Naive thymus-derived CD4-positive, alpha-beta T cell (primary cell): Measurements from ENCODE around the gene PKP1. TPM values are rescaled to one million over a fixed set of nuclear protein-coding genes. Genes with fewer than 3 reads are reported as not detected.

Source experiments
- ATAC-seq: fragments of 150-1000 bp; cut with Tn5 transposase; 2 replicates; pipeline ENCODE4 v1.10.0; 2021; ENCODE audit warnings: mild to moderate bottlenecking, moderate library complexity
- CTCF ChIA-PET: fragments of 350-600 bp; sonication (Branson Sonifier 250); formaldehyde crosslinking; loops from one replicate; lab custom pipeline; 2021; ENCODE audit warnings: antibody characterized with exemption; lab: Charles Lee
- POLR2A ChIA-PET: fragments of 350-600 bp; sonication (Branson Sonifier 250); formaldehyde crosslinking; loops from one replicate; lab custom pipeline; 2021; ENCODE audit warnings: antibody characterized with exemption, inconsistent platforms; lab: Charles Lee
- DNase-seq, 9 donors: peaks; one replicate each; pipeline versions ENCODE4 v3.0.0 to v3.0.0-alpha.2; 2020 to 2022; ENCODE audit warnings: mixed read lengths in 1 of 9
- H3K27ac ChIP-seq: one replicate; pipeline ENCODE4 v1.7.0; 2013; ENCODE audit warnings: mild to moderate bottlenecking, low read depth, low read length, moderate library complexity
- H3K27me3 ChIP-seq, 2 donors: one replicate each; pipeline ENCODE4 v1.7.0; 2013; ENCODE audit warnings: low read length in 2 of 2, mild to moderate bottlenecking in 2 of 2, moderate library complexity in 2 of 2; ENCODE audit not compliant: control insufficient read depth in 2 of 2, insufficient read depth in 2 of 2
- H3K36me3 ChIP-seq, 3 experiments: 1 replicate in 2 of 3; 2 replicates in 1 of 3; pipeline ENCODE4 v1.7.0; 2013; ENCODE audit warnings: low read length in 3 of 3, mild to moderate bottlenecking in 3 of 3, moderate library complexity in 1 of 3; ENCODE audit not compliant: insufficient read depth in 3 of 3, control insufficient read depth in 2 of 3
- H3K4me1 ChIP-seq, 2 donors: one replicate each; pipeline ENCODE4 v1.7.0; 2013; ENCODE audit warnings: low read length in 2 of 2, mild to moderate bottlenecking in 2 of 2, moderate library complexity in 1 of 2; ENCODE audit not compliant: control insufficient read depth in 2 of 2, insufficient read depth in 2 of 2
- H3K4me3 ChIP-seq: 2 replicates; pipeline ENCODE4 v1.7.0; 2013; ENCODE audit warnings: mild to moderate bottlenecking, low read length
- H3K9me3 ChIP-seq, 3 experiments: 1 replicate in 2 of 3; 2 replicates in 1 of 3; pipeline ENCODE4 v1.7.0; 2013; ENCODE audit warnings: low read length in 3 of 3; ENCODE audit not compliant: control insufficient read depth in 2 of 3
- H3K27ac Mint-ChIP-seq, 9 donors: one replicate each; pipeline ENCODE4 v1.8.0; 2020 to 2022; ENCODE audit warnings: mixed read lengths in 9 of 9, mild to moderate bottlenecking in 8 of 9, moderate library complexity in 5 of 9, inconsistent platforms in 2 of 9
- H3K27me3 Mint-ChIP-seq, 5 donors: one replicate each; pipeline ENCODE4 v1.8.0; 2021 to 2022; ENCODE audit warnings: mixed read lengths in 5 of 5, mild to moderate bottlenecking in 1 of 5
- H3K36me3 Mint-ChIP-seq, 5 donors: one replicate each; pipeline ENCODE4 v1.8.0; 2020 to 2022; ENCODE audit warnings: mixed read lengths in 5 of 5, mild to moderate bottlenecking in 3 of 5, inconsistent platforms in 1 of 5
- H3K4me1 Mint-ChIP-seq, 7 donors: one replicate each; pipeline ENCODE4 v1.8.0; 2020 to 2022; ENCODE audit warnings: mixed read lengths in 7 of 7, mild to moderate bottlenecking in 3 of 7, inconsistent platforms in 1 of 7
- H3K4me3 Mint-ChIP-seq, 10 donors: one replicate each; pipeline ENCODE4 v1.8.0; 2020 to 2022; ENCODE audit warnings: mild to moderate bottlenecking in 10 of 10, mixed read lengths in 10 of 10, moderate library complexity in 6 of 10, inconsistent platforms in 2 of 10
- H3K9me3 Mint-ChIP-seq, 11 donors: one replicate each; pipeline ENCODE4 v1.8.0; 2020 to 2022; ENCODE audit warnings: mixed read lengths in 11 of 11, mild to moderate bottlenecking in 4 of 11, inconsistent platforms in 1 of 11, moderate library complexity in 1 of 11
- intact Hi-C, 2 donors: fragments of 100-400 bp; cut with micrococcal nuclease; formaldehyde crosslinking; loops; one replicate each; pipeline ENCODE4 v1.15.1; 2023
- polyA plus RNA-seq, 2 donors: library from polyadenylated mRNA; unstranded; fragments of 300-500 nt; fragmentation: Illumina TruSeq; gene quantifications; one replicate each; pipeline ENCODE4 v1.2.3, GENCODE V29; 2021
- total RNA-seq, 6 experiments: library from RNA in 5 of 6; stranded (reverse) in 5 of 6; gene quantifications; 1 replicate in 5 of 6; 2 replicates in 1 of 6; pipeline ENCODE4 v1.2.3 and lab custom pipeline; 2021 to 2026

PKP1 gene
- total and polyA plus RNA-seq, 7 experiments from 2014 or later: not detected

DNA sequence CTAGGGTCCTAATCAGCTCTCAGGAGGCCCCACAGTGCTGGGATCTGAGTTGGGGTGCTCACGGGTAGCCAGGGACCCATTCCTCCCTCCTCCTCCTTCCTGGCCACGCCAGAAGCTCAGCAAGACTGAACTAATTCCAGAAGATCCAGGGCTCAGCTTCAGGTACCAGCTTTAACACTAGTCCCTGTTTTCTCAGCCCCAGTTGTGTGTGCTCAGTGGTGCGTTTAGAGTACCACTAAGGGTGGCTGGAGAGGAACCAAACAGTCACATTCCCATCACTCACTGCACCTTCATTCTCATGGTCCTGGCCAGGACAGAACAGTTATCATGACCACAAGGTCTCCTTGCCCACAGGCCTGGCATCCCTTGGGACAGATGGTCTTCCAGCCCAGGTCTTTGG lies 20.8 kb downstream of the PKP1 start:
- DNase-seq: no peak
- CTCF ChIA-PET: no interaction called here

GRCh38 chr1:201305815-201306214 lies 22.5 kb downstream of the PKP1 start:
- Mint-ChIP-seq H3K27me3 (peaks cover 18 to 31% (median 20%) of the 10 kb centered on the region in 5 donors), H3K9me3 (peaks cover 0 to 2% (median 0%) of the 10 kb centered on the region in 11 donors), H3K4me3 (no peak overlapping the region), H3K4me1 (peaks cover 0 to 5% (median 0%) of the 10 kb centered on the region in 7 donors), H3K36me3 (no peaks in the 10 kb centered on the region), H3K27ac (no peak overlapping the region)
- DNase-seq (no peak), ATAC-seq (no peak)
- intact Hi-C loops: no loop called here
- H3K27me3 ChIP-seq: peaks cover 0 to 3% of the 10 kb centered on the region in 2 donors
- no peaks in the 10 kb centered on the region for H3K36me3 ChIP-seq
- H3K27ac ChIP-seq: no peak overlapping the region
- POLR2A ChIA-PET: no interaction called here
- no peaks in the 10 kb centered on the region for H3K4me1 ChIP-seq
- no peaks in the 10 kb centered on the region for H3K9me3 ChIP-seq
- CTCF ChIA-PET: interaction anchor here (0.6 kb wide), 1 partner anchor 191 kb away, joined by 5 read pairs; no protein-coding TSS in a partner anchor
- no peak overlapping the region for H3K4me3 ChIP-seq

More for the DNA sequence above, 20.8 kb downstream of the PKP1 start:
- Histone ChIP-seq H3K36me3 (no peaks in the 10 kb centered on the region), H3K4me3 (no peak overlapping the region), H3K9me3 (no peaks in the 10 kb centered on the region), H3K27me3 (no peaks in the 10 kb centered on the region), H3K27ac (no peak overlapping the region), H3K4me1 (no peaks in the 10 kb centered on the region)
- no peak overlapping the region for H3K4me3 Mint-ChIP-seq
- intact Hi-C loops: no loop called here
- no peaks in the 10 kb centered on the region for H3K4me1 Mint-ChIP-seq
- peaks cover 7 to 29% (median 10%) of the 10 kb centered on the region in 5 donors for H3K27me3 Mint-ChIP-seq
- H3K36me3 Mint-ChIP-seq: no peaks in the 10 kb centered on the region
- H3K27ac Mint-ChIP-seq: no peak overlapping the region
- POLR2A ChIA-PET: no interaction called here
- ATAC-seq: no peak
- H3K9me3 Mint-ChIP-seq: peaks cover 0 to 2% (median 0%) of the 10 kb centered on the region in 11 donors

DNA sequence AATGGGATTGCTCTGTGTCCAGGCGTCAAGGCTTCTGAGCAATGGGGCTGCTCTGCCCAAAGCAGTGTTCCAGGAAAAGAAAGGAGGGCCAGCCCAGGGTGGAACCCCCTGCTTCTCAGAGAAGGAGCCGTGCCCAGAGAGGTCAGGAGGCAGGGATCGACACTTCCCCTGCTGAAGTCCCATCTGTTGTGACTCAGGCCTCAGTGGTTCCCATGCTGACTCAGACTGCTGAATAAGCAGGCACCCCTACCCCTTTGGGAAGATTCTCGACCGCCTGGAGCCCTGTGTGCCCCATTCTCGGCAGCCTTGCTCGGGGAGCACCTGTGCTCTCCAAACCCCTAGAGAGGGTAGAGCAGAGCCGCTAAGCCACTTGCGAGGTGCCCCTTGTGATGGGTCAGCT lies 23.9 kb downstream of the PKP1 start:
- peaks cover 0 to 3% of the 10 kb centered on the region in 2 donors for H3K27me3 ChIP-seq
- intact Hi-C loops: no loop called here
- no peaks in the 10 kb centered on the region for H3K9me3 ChIP-seq
- Mint-ChIP-seq H3K4me3 (no peak overlapping the region), H3K27ac (no peak overlapping the region), H3K27me3 (peaks cover 14 to 33% (median 20%) of the 10 kb centered on the region in 5 donors), H3K4me1 (peaks cover 0 to 5% (median 0%) of the 10 kb centered on the region in 7 donors), H3K9me3 (peaks cover 0 to 2% (median 0%) of the 10 kb centered on the region in 11 donors), H3K36me3 (no peaks in the 10 kb centered on the region)
- H3K4me1 ChIP-seq: no peaks in the 10 kb centered on the region
- no peak for DNase-seq
- ATAC-seq: no peak
- POLR2A ChIA-PET: no interaction called here
- H3K4me3 ChIP-seq: no peak overlapping the region
- H3K36me3 ChIP-seq: no peaks in the 10 kb centered on the region
- no peak overlapping the region for H3K27ac ChIP-seq
- CTCF ChIA-PET: no interaction called here

- Mint-ChIP-seq H3K4me1 (peaks cover 0 to 5% (median 0%) of the 10 kb centered on the region in 7 donors), H3K36me3 (no peaks in the 10 kb centered on the region), H3K4me3 (no peak overlapping the region), H3K9me3 (peaks cover 0 to 2% (median 0%) of the 10 kb centered on the region in 11 donors), H3K27ac (peak overlapping the region in 1 of 9 donors; percentile 46), H3K27me3 (peaks cover 11 to 29% (median 20%) of the 10 kb centered on the region in 5 donors)
- no peak overlapping the region for H3K4me3 ChIP-seq
- CTCF ChIA-PET: no interaction called here
- H3K27ac ChIP-seq: no peak overlapping the region
- no peaks in the 10 kb centered on the region for H3K36me3 ChIP-seq
- H3K4me1 ChIP-seq: no peaks in the 10 kb centered on the region
- intact Hi-C loops: no loop called here
- POLR2A ChIA-PET: interaction anchor here (0.6 kb wide), 1 partner anchor 95 kb away, joined by 3 read pairs; no protein-coding TSS in a partner anchor
- no peaks in the 10 kb centered on the region for H3K9me3 ChIP-seq
- DNase-seq (no peak), ATAC-seq (no peak)
- peaks cover 0 to 3% of the 10 kb centered on the region in 2 donors for H3K27me3 ChIP-seq
These were observed 24.6 kb downstream of the PKP1 start for GRCh38 chr1:201307760-201308499.

DNA sequence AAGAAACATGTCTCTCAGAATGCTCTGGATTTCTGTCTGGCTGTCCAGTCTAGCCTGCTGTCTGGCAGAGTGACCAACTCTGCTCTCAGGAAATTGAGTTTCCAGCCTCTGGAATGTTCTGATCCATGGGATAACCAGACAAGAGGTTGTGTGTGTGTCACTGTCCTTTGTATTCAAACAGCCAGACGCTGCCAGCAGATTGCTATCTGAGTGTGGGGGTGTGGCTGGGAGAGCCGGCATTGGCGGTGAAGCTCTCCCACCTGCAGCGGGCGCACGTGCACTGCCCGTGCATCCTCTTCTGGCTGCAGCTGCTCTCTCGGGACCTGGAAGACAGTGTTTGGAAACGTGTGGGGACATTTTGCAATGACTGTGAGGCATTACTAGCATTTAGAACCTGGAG lies 26.1 kb downstream of the PKP1 start:
- H3K9me3 Mint-ChIP-seq: no peaks in the 10 kb centered on the region
- Histone ChIP-seq H3K36me3 (no peaks in the 10 kb centered on the region), H3K4me1 (no peaks in the 10 kb centered on the region), H3K27me3 (peaks cover 0 to 3% of the 10 kb centered on the region in 2 donors), H3K27ac (no peak overlapping the region), H3K9me3 (no peaks in the 10 kb centered on the region), H3K4me3 (no peak overlapping the region)
- POLR2A ChIA-PET: no interaction called here
- H3K27me3 Mint-ChIP-seq: peaks cover 11 to 30% (median 20%) of the 10 kb centered on the region in 5 donors
- no peak for ATAC-seq
- H3K27ac Mint-ChIP-seq: peak overlapping the region in 1 of 9 donors; percentile 56
- CTCF ChIA-PET: no interaction called here
- H3K4me1 Mint-ChIP-seq: peaks cover 0 to 5% (median 0%) of the 10 kb centered on the region in 7 donors
- no peak overlapping the region for H3K4me3 Mint-ChIP-seq
- no peak for DNase-seq
- H3K36me3 Mint-ChIP-seq: no peaks in the 10 kb centered on the region
- intact Hi-C loops: no loop called here

GRCh38 chr1:201310251-201310985 lies 27.1 kb downstream of the PKP1 start:
- ChIA-PET POLR2A (no interaction called here), CTCF (no interaction called here)
- intact Hi-C loops: no loop called here
- Histone ChIP-seq H3K27ac (no peak overlapping the region), H3K27me3 (peaks cover 0 to 3% of the 10 kb centered on the region in 2 donors), H3K9me3 (no peaks in the 10 kb centered on the region), H3K4me3 (no peak overlapping the region), H3K4me1 (no peaks in the 10 kb centered on the region), H3K36me3 (no peaks in the 10 kb centered on the region)
- Mint-ChIP-seq H3K9me3 (no peaks in the 10 kb centered on the region), H3K4me3 (no peak overlapping the region), H3K36me3 (no peaks in the 10 kb centered on the region), H3K27ac (no peak overlapping the region), H3K4me1 (peaks cover 0 to 5% (median 0%) of the 10 kb centered on the region in 7 donors), H3K27me3 (peaks cover 11 to 37% (median 23%) of the 10 kb centered on the region in 5 donors)
- ATAC-seq: no peak
- no peak for DNase-seq
